Thymus (tissue), 11 donors: Measurements from ENCODE around the gene ITIH1. TPM values are rescaled to one million over a fixed set of nuclear protein-coding genes. Genes with fewer than 3 reads are reported as not detected.

Source experiments
- DNase-seq, 9 donors: peaks; one replicate each; pipeline ENCODE4 v3.0.0-alpha.2; 2013; ENCODE audit warnings: low spot score in 9 of 9, low read depth in 6 of 9, missing footprints in 1 of 9
- H3K27ac ChIP-seq, 2 donors: one replicate each; pipeline ENCODE4 v1.5.1; 2013; ENCODE audit warnings: control low read depth in 1 of 2, low read depth in 1 of 2, low read length in 1 of 2, mild to moderate bottlenecking in 1 of 2, moderate library complexity in 1 of 2
- H3K27me3 ChIP-seq, 2 donors: one replicate each; pipeline ENCODE4 v1.5.1; 2013; ENCODE audit warnings: low read length in 1 of 2; ENCODE audit not compliant: control insufficient read depth in 2 of 2, insufficient read depth in 1 of 2
- H3K36me3 ChIP-seq, 2 donors: one replicate each; pipeline ENCODE4 v1.5.1; 2013; ENCODE audit warnings: low read length in 1 of 2, mild to moderate bottlenecking in 1 of 2, moderate library complexity in 1 of 2; ENCODE audit not compliant: control insufficient read depth in 2 of 2, insufficient read depth in 2 of 2
- H3K4me1 ChIP-seq, 2 donors: one replicate each; pipeline ENCODE4 v1.5.1; 2013; ENCODE audit warnings: low read length in 2 of 2; ENCODE audit not compliant: control insufficient read depth in 2 of 2, insufficient read depth in 2 of 2
- H3K4me3 ChIP-seq, 2 donors: one replicate each; pipeline ENCODE4 v1.5.1; 2013; ENCODE audit warnings: low read length in 2 of 2, control low read depth in 1 of 2, mild to moderate bottlenecking in 1 of 2
- H3K9me3 ChIP-seq, 2 donors: one replicate each; pipeline ENCODE4 v1.5.1; 2013; ENCODE audit warnings: low read length in 1 of 2, mild to moderate bottlenecking in 1 of 2; ENCODE audit not compliant: control insufficient read depth in 2 of 2, insufficient read depth in 1 of 2
- WGBS: extraction: QIAGEN DNeasy Blood & Tissue Kit; methylation state at CpG from one replicate; pipeline ENCODE4 v1.1.7; 2013; 5-methylcytosine and 5-hydroxymethylcytosine counted together
- polyA plus RNA-seq: library from polyadenylated mRNA; stranded (reverse); fragments of 200-250 nt; gene quantifications from one replicate; pipeline ENCODE4 v1.2.3, GENCODE V29; 2013
- total RNA-seq: library from RNA; stranded (reverse); fragments of 120-200 nt; gene quantifications from one replicate; pipeline ENCODE4 v1.2.4, GENCODE V29; 2013
- donor health status: healthy.

Gene ITIH1
- total and polyA plus RNA-seq, 2 donors, result 0.52 to 3.4 TPM

DNA sequence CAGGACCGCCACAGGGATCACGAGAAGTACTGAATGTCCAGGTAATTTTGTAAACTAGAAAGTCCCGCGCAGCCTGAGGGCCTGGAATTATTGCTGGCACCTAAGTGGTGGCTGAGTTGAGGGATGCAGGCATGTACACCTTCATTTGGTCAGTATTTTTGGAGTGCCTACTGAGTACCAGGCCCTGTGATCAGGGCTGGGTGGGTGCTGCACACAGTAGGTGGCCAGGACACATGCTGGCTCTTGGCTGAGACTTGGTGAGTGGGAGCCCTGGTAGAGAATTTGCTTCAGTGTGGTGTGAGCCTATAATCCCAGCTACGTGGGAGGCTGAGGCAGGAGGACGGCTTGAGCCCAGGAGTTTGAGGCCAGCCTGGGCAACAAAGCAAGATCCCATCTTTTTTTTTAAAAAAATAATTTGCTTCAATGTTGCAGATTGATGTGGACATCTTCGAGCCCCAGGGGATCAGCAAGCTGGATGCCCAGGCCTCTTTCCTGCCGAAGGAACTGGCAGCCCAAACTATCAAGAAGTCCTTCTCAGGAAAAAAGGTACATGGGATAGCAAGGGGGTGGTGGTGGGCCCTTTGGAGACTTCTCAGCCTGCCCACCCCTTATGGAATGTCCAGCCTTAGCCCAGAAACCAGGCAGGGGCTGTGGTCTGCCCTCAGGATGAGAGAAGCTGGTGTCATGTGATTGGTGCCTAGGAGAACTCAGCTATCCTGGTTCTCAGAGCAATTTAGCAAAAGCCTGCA is 2.6 kb downstream of the ITIH1 start:
- Histone ChIP-seq H3K4me3 (no peak overlapping the region), H3K27ac (no peak overlapping the region), H3K4me1 (peaks cover 8 to 24% of the 10 kb centered on the region in 2 donors), H3K9me3 (no peaks in the 10 kb centered on the region), H3K27me3 (no peaks in the 10 kb centered on the region), H3K36me3 (no peaks in the 10 kb centered on the region)
- DNase-seq, result no peak
- 90% methylated on average over 8 of the region's 8 CpGs for WGBS

- Histone ChIP-seq H3K4me1 (peaks cover 0 to 8% of the 10 kb centered on the region in 2 donors), H3K36me3 (no peaks in the 10 kb centered on the region), H3K27ac (no peak overlapping the region), H3K9me3 (no peaks in the 10 kb centered on the region), H3K4me3 (no peak overlapping the region), H3K27me3 (no peaks in the 10 kb centered on the region)
- 77% methylated on average over 13 of the region's 13 CpGs for WGBS
- DNase-seq, result no peak
These were observed 4.3 kb downstream of the ITIH1 start for GRCh38 chr3:52781741-52782140.

GRCh38 chr3:52782412-52783210 is 5.2 kb downstream of the ITIH1 start:
- H3K27me3 ChIP-seq, result no peaks in the 10 kb centered on the region
- 91% methylated on average over 12 of the region's 12 CpGs for WGBS
- H3K4me1 ChIP-seq, result peaks cover 0 to 8% of the 10 kb centered on the region in 2 donors
- H3K36me3 ChIP-seq, result no peaks in the 10 kb centered on the region
- no peak for DNase-seq
- H3K27ac ChIP-seq, result no peak overlapping the region
- no peaks in the 10 kb centered on the region for H3K9me3 ChIP-seq
- no peak overlapping the region for H3K4me3 ChIP-seq

DNA sequence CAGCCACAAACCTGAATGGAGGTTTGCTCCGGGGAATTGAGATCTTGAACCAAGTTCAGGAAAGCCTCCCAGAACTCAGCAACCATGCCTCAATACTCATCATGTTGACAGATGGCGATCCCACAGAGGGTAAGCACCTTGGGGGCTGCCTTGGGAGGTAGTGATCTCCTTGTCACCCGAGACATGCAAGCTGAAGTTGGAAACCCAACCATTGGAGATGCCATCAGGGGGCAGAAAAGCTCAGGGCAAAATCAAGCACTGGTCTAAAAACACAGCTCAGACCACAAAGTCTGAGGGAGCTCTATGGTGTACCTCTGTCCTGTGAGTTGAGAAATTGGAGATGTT is 5.8 kb downstream of the ITIH1 start:
- H3K4me1 ChIP-seq, result peaks cover 0 to 6% of the 10 kb centered on the region in 2 donors
- no peaks in the 10 kb centered on the region for H3K27me3 ChIP-seq
- no peaks in the 10 kb centered on the region for H3K36me3 ChIP-seq
- no peaks in the 10 kb centered on the region for H3K9me3 ChIP-seq
- H3K4me3 ChIP-seq, result no peak overlapping the region
- no peak overlapping the region for H3K27ac ChIP-seq
- WGBS, result 95% methylated on average over 3 of the region's 3 CpGs
- DNase-seq, result no peak

DNA sequence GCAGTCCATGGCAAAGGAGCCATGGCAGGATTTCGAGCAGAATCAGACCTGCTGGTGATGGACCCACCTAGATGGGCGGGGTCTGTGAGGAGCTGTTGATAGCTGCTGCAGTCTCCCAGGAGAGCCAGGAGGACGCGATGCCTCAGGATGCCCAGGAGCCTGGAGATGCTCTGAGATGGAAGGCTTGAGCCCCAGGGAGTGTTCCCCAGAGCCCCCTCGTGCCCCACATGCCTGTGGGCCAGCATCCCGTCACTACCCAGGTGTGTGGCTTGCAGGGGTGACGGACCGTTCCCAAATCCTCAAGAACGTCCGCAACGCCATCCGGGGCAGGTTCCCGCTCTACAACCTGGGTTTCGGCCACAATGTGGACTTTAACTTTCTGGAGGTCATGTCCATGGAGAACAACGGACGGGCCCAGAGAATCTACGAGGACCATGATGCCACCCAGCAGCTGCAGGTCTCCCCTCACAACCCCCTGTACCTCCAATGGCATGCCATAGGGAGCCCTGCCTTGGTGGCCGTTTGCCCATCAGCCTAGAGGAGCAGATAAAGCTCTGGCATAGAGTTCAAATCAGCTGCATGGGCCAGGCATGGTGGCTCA is 6.7 kb downstream of the ITIH1 start:
- Histone ChIP-seq H3K27me3 (no peaks in the 10 kb centered on the region), H3K36me3 (no peaks in the 10 kb centered on the region), H3K4me1 (peaks cover 0 to 6% of the 10 kb centered on the region in 2 donors), H3K27ac (no peak overlapping the region), H3K4me3 (no peak overlapping the region), H3K9me3 (no peaks in the 10 kb centered on the region)
- DNase-seq, result no peak
- 94% methylated on average over 18 of the region's 18 CpGs for WGBS

- no peak for DNase-seq
- WGBS, result 97% methylated on average over 5 of the region's 5 CpGs
- no peaks in the 10 kb centered on the region for H3K36me3 ChIP-seq
These were observed 7.7 kb downstream of the ITIH1 start for GRCh38 chr3:52784931-52785590.

DNA sequence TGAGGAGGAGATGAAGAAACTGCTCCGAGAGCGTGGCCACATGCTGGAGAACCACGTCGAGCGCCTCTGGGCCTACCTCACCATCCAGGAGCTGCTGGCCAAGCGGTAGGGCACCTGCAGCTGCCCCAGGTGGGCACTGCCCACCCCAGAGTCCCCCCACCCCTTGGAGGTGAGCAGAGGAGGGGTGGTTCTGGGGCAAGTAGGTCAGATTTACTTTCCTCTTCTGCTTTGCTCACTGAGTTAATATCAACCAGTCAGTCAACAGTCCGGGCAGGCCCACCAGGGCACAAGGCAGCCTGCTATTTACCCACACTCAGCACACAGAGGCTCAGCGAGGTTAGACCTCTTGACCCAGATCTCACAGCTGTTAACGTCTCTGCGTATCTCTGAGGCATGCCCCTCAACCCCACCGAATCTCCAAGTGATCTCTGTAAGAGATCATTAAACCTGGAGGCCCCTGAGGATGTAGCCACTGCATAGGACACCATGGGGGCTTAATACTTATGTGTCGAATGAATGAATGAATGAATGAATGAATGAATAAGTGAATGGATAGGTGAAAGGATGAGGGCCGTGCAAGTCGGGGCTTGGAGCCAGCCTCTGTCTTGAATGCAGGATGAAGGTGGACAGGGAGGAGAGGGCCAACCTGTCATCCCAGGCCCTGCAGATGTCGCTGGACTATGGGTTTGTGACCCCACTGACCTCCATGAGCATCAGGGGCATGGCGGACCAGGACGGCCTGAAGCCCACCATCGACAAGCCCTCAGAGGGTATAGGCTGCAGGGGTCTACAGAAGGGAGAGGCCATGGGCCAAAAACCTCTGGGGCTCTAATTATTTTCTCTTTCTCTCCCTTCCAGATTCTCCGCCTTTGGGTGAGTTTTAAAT is 9.2 kb downstream of the ITIH1 start:
- peaks cover 0 to 5% of the 10 kb centered on the region in 2 donors for H3K4me1 ChIP-seq
- 96% methylated on average over 19 of the region's 19 CpGs for WGBS
- H3K27ac ChIP-seq, result no peak overlapping the region
- no peak for DNase-seq
- H3K4me3 ChIP-seq, result no peak overlapping the region
- H3K9me3 ChIP-seq, result no peaks in the 10 kb centered on the region
- no peaks in the 10 kb centered on the region for H3K27me3 ChIP-seq
- no peaks in the 10 kb centered on the region for H3K36me3 ChIP-seq

More at GRCh38 chr3:52784931-52785590, 7.7 kb downstream of the ITIH1 start:
- no peaks in the 10 kb centered on the region for H3K27me3 ChIP-seq
- no peak overlapping the region for H3K27ac ChIP-seq
- peaks cover 0 to 6% of the 10 kb centered on the region in 2 donors for H3K4me1 ChIP-seq
- no peaks in the 10 kb centered on the region for H3K9me3 ChIP-seq
- no peak overlapping the region for H3K4me3 ChIP-seq

DNA sequence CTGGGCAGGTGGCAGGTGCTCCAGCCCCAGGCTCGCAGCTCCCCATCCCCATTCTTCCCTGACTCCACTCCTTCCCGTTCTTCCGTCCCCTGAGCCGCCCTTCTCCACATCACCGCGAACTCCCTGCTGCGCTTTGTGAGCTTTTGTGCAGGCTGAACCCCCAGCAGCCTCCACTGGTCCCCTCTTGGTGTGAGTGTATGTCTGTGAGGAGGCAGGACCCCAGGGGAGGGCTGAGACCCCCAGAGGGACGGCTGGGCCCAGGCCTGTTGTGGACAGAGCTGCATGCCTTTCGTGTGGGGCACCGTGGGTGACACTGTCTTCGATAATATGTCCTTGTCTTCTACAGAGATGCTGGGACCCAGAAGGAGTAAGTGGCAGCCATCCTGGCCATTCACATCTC is 9.8 kb downstream of the ITIH1 start:
- H3K4me1 ChIP-seq, result peaks cover 0 to 2% of the 10 kb centered on the region in 2 donors
- no peaks in the 10 kb centered on the region for H3K36me3 ChIP-seq
- no peaks in the 10 kb centered on the region for H3K27me3 ChIP-seq
- no peak overlapping the region for H3K4me3 ChIP-seq
- 93% methylated on average over 11 of the region's 11 CpGs for WGBS
- H3K27ac ChIP-seq, result no peak overlapping the region
- no peak for DNase-seq
- no peaks in the 10 kb centered on the region for H3K9me3 ChIP-seq
